K562 (cell line): ENCODE results near the gene IFT122. TPM values are rescaled to one million over a fixed set of nuclear protein-coding genes. Genes with fewer than 3 reads are reported as not detected.

Source experiments
- CBX8 ChIP-seq: fragments of 200-600 bp; sonication (generic); IDR thresholded peaks from 2 replicates; pipeline ENCODE4 v1.6.1; 2012; ENCODE audit warnings: borderline replicate concordance, mixed run types, low read depth, mild to moderate bottlenecking, moderate library complexity, mixed read lengths, low read length, control low read depth, inconsistent platforms; ENCODE audit not compliant: poor library complexity, severe bottlenecking; ENCODE audit errors: extremely low read depth
- CREM ChIP-seq: IDR thresholded peaks from 2 replicates; pipeline ENCODE4 v1.6.1; 2014; ENCODE audit warnings: antibody characterized with exemption, low read depth
- FUS ChIP-seq: fragments of 200-400 bp; formaldehyde crosslinking; optimal IDR thresholded peaks from 2 replicates; pipeline ENCODE3; 2017; ENCODE audit warnings: low read depth, low read length
- KAT8 ChIP-seq: fragments of 450-650 bp; IDR thresholded peaks from 2 replicates; pipeline ENCODE4 v1.6.1; 2016; ENCODE audit warnings: low read depth, mild to moderate bottlenecking
- KDM4B ChIP-seq, 2 experiments: fragments of 450-650 bp in 1 of 2; sonication (generic) in 1 of 2; IDR thresholded peaks; 2 replicates each; pipeline ENCODE4 v1.6.1; 2016 to 2017; ENCODE audit warnings: borderline replicate concordance in 2 of 2, antibody characterized with exemption in 1 of 2, low read depth in 1 of 2, mild to moderate bottlenecking in 1 of 2
- MYC ChIP-seq, 2 experiments: fragments of 250-450 bp in 1 of 2; sonication (Bioruptor Pico) in 1 of 2; IDR thresholded peaks; 2 replicates each; pipeline versions ENCODE4 v1.5.1 to v1.6.1; 2012 to 2021; ENCODE audit warnings: low read depth in 2 of 2, borderline replicate concordance in 1 of 2, improper control_type of control experiment in 1 of 2, low read length in 1 of 2, mild to moderate bottlenecking in 1 of 2, moderate library complexity in 1 of 2
- SLC30A9 ChIP-seq: fragments of 250-450 bp; sonication (Bioruptor Pico); IDR thresholded peaks from 2 replicates; pipeline ENCODE4 v1.8.0; 2022; ENCODE audit warnings: mild to moderate bottlenecking, moderate library complexity
- SREBF2 ChIP-seq: sonication (generic); formaldehyde crosslinking; IDR thresholded peaks from 2 replicates; pipeline ENCODE4 v1.4.0; 2020; ENCODE audit warnings: mild to moderate bottlenecking, missing genetic modification reagents
- U2AF2 ChIP-seq: fragments of 200-400 bp; formaldehyde crosslinking; optimal IDR thresholded peaks from 2 replicates; pipeline ENCODE3; 2017; ENCODE audit warnings: low read depth, mild to moderate bottlenecking, low read length
- YBX1 ChIP-seq: fragments of 450-650 bp; IDR thresholded peaks from 2 replicates; pipeline ENCODE4 v1.7.1; 2016; ENCODE audit warnings: mild to moderate bottlenecking
- ZNF76 ChIP-seq: fragments of 250-450 bp; sonication (Bioruptor Pico); IDR thresholded peaks from 2 replicates; pipeline ENCODE4 v1.4.0; 2020; ENCODE audit warnings: mild to moderate bottlenecking, moderate library complexity, borderline replicate concordance
- polyA plus RNA-seq, 8 experiments: library from polyadenylated mRNA; depleted of rRNA in 4 of 8; stranded (reverse) in 5 of 8; unstranded in 3 of 8; fragments of >200 nt; fragmentation: Nextera tagmentation in 2 of 8; fragmentation: Illumina TruSeq in 1 of 8; extraction: Ambion mirVana in 2 of 8; extraction: Trizol in 1 of 8; gene quantifications; 2 replicates each; pipeline versions ENCODE4 v1.2.1 to v1.2.3, GENCODE V29; 2011 to 2014; ENCODE audit warnings: inconsistent platforms in 1 of 8, missing spikeins in 1 of 8
- total RNA-seq, 7 experiments: library from RNA; depleted of rRNA in 6 of 7; stranded (reverse); fragments of >200 nt in 6 of 7; fragmentation: Illumina TruSeq in 2 of 7; extraction: Trizol in 2 of 7; gene quantifications; 2 replicates each; pipeline versions ENCODE4 v1.2.1 to v1.2.3, GENCODE V29; 2011 to 2021; ENCODE audit warnings: low replicate concordance in 1 of 7
- TF ChIP-seq, protein P1 (sequence below), 2 experiments: fragments of 450-650 bp; IDR thresholded peaks; 2 replicates each; pipeline ENCODE4 v1.6.1; 2016; ENCODE audit warnings: mild to moderate bottlenecking in 2 of 2, borderline replicate concordance in 1 of 2, low read depth in 1 of 2, moderate library complexity in 1 of 2
- TF ChIP-seq, protein P2 (sequence below): fragments of 450-650 bp; IDR thresholded peaks from 2 replicates; pipeline ENCODE4 v1.6.1; 2018; ENCODE audit not compliant: partially characterized antibody
- TF ChIP-seq, protein P3 (sequence below), 2 experiments: fragments of 450-650 bp; conservative IDR thresholded peaks; 2 replicates each; pipeline ENCODE4 v1.6.1; 2017; ENCODE audit warnings: mild to moderate bottlenecking in 2 of 2, moderate library complexity in 2 of 2

Gene IFT122
- total and polyA plus RNA-seq, 9 of the 15 experiments (the other 6 are each of a cell fraction or from before 2014, with no cell fraction given): 2.4 to 11.5 (median 7.7) TPM

DNA sequence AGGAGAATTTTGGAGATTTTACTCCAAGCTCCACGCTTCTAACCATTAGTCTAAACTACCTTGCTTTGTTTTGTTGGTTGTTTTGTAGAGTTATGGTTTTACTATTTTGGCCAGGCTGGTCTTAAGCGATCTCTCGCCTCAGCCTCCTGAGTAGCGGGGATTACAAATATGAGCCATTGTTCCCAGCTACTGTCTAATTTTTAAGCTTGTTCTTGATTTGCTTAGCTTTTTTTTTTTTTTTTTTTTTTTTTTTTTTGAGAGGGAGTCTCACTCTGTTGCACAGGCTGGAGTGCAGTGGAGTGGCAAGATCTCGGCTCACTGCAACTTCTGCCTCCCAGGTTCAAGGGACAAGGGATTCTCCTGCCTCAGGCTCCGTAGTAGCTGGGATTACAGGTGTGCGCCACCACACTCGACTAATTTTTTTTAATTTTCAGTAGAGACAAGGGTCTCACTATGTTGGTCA is 40.1 kb upstream of the IFT122 start (continued):
- TF ChIP-seq, protein P1, sequence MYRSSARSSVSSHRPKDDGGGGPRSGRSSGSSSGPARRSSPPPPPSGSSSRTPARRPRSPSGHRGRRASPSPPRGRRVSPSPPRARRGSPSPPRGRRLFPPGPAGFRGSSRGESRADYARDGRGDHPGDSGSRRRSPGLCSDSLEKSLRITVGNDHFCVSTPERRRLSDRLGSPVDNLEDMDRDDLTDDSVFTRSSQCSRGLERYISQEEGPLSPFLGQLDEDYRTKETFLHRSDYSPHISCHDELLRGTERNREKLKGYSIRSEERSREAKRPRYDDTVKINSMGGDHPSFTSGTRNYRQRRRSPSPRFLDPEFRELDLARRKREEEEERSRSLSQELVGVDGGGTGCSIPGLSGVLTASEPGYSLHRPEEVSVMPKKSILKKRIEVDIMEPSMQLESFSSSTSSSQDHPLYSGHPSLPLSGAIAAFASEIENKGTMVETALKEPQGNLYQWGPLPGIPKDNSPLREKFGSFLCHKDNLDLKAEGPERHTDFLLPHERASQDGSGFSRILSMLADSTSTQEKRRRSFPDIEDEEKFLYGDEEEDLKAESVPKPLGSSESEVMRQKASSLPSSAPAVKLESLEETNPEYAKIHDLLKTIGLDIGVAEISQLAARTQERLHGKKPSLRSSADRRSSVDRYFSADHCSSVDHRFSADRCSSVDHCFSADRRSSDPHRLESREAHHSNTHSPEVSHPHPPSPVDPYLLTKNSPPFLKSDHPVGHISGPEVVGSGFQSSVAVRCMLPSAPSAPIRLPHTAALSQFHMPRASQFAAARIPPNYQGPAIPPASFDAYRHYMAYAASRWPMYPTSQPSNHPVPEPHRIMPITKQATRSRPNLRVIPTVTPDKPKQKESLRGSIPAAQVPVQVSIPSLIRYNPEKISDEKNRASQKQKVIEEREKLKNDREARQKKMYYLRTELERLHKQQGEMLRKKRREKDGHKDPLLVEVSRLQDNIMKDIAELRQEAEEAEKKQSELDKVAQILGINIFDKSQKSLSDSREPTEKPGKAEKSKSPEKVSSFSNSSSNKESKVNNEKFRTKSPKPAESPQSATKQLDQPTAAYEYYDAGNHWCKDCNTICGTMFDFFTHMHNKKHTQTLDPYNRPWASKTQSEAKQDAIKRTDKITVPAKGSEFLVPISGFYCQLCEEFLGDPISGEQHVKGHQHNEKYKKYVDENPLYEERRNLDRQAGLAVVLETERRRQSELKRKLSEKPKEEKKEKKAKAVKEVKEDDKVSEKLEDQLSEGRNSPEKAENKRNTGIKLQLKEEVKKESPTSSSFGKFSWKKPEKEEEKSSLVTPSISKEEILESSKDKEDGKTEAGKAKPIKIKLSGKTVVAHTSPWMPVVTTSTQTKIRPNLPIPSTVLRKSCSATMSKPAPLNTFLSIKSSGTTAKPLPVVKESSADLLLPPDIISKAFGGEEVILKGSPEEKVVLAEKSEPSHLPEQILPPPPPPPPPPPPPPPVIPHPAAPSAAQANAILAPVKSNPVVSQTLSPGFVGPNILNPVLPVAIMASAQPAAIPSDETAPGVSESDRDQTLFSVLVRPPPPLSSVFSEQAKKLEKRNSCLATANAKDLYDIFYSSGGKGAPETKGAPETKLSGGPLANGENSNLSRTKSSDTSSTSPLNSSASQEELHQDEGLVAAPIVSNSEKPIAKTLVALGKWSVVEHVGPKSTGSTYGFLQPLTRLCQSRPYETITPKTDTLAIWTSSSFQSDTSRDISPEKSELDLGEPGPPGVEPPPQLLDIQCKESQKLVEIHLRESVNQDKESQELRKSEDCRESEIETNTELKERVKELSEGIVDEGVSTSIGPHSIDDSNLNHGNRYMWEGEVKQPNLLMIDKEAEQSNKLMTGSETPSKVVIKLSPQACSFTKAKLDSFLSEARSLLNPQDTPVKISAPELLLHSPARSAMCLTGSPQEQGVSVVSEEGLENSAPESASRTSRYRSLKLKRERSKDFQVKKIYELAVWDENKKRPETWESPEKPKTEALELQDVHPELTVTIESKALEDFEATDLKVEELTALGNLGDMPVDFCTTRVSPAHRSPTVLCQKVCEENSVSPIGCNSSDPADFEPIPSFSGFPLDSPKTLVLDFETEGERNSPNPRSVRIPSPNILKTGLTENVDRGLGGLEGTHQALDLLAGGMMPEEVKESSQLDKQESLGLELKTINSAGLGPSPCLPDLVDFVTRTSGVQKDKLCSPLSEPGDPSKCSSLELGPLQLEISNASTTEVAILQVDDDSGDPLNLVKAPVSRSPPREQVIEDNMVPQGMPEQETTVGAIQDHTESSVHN (IDR thresholded peaks at IDR 0.05; ENCODE audit: borderline replicate concordance in 1 of 2, low read depth in 1 of 2): no peak
- no peak for TF ChIP-seq KAT8
- TF ChIP-seq CREM: no peak
- TF ChIP-seq, protein P2, sequence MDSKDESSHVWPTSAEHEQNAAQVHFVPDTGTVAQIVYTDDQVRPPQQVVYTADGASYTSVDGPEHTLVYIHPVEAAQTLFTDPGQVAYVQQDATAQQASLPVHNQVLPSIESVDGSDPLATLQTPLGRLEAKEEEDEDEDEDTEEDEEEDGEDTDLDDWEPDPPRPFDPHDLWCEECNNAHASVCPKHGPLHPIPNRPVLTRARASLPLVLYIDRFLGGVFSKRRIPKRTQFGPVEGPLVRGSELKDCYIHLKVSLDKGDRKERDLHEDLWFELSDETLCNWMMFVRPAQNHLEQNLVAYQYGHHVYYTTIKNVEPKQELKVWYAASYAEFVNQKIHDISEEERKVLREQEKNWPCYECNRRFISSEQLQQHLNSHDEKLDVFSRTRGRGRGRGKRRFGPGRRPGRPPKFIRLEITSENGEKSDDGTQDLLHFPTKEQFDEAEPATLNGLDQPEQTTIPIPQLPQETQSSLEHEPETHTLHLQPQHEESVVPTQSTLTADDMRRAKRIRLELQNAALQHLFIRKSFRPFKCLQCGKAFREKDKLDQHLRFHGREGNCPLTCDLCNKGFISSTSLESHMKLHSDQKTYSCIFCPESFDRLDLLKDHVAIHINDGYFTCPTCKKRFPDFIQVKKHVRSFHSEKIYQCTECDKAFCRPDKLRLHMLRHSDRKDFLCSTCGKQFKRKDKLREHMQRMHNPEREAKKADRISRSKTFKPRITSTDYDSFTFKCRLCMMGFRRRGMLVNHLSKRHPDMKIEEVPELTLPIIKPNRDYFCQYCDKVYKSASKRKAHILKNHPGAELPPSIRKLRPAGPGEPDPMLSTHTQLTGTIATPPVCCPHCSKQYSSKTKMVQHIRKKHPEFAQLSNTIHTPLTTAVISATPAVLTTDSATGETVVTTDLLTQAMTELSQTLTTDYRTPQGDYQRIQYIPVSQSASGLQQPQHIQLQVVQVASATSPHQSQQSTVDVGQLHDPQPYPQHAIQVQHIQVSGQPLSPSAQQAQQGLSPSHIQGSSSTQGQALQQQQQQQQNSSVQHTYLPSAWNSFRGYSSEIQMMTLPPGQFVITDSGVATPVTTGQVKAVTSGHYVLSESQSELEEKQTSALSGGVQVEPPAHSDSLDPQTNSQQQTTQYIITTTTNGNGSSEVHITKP: no peak
- TF ChIP-seq, protein P3, sequence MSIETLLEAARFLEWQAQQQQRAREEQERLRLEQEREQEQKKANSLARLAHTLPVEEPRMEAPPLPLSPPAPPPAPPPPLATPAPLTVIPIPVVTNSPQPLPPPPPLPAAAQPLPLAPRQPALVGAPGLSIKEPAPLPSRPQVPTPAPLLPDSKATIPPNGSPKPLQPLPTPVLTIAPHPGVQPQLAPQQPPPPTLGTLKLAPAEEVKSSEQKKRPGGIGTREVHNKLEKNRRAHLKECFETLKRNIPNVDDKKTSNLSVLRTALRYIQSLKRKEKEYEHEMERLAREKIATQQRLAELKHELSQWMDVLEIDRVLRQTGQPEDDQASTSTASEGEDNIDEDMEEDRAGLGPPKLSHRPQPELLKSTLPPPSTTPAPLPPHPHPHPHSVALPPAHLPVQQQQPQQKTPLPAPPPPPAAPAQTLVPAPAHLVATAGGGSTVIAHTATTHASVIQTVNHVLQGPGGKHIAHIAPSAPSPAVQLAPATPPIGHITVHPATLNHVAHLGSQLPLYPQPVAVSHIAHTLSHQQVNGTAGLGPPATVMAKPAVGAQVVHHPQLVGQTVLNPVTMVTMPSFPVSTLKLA (conservative IDR thresholded peaks at IDR 0.05): no peak
- TF ChIP-seq U2AF2: no peak
- TF ChIP-seq MYC (IDR thresholded peaks at IDR 0.05; ENCODE audit: low read depth, low read length): no peak
- no peak for TF ChIP-seq MYC (CRISPR knock-in tag; IDR thresholded peaks at IDR 0.05; ENCODE audit: borderline replicate concordance, low read depth)
- no peak for TF ChIP-seq FUS
- no peak for TF ChIP-seq YBX1
- TF ChIP-seq SREBF2 (CRISPR knock-in tag): no peak
- no peak; a peak in 1 of 4 replicates for TF ChIP-seq KDM4B (IDR thresholded peaks at IDR 0.05; ENCODE audit: borderline replicate concordance in 2 of 2, low read depth in 1 of 2)
- no peak for TF ChIP-seq SLC30A9
- no peak for TF ChIP-seq ZNF76 (CRISPR knock-in tag)
- no peak for TF ChIP-seq CBX8
